SK-N-SH treated with all-trans-retinoic acid at 6 μM for 48 hours (cell line): Measurements from ENCODE around the gene SMC6.

ENCODE experiments used
- ATAC-seq: fragments of 200-7000 bp; cut with Tn5 transposase; 3 replicates; pipeline ENCODE4 v1.9.1; 2020; ENCODE audit warnings: mild to moderate bottlenecking, moderate library complexity
- ARNTL ChIP-seq: fragments of 450-650 bp; formaldehyde crosslinking; IDR thresholded peaks from 2 replicates; pipeline ENCODE4 v1.5.0; 2020; ENCODE audit warnings: low read depth, mild to moderate bottlenecking, moderate library complexity, borderline replicate concordance
- BACH2 ChIP-seq: fragments of 250-450 bp; sonication (Bioruptor Pico); IDR thresholded peaks from 2 replicates; pipeline ENCODE4 v1.9.0; 2021; ENCODE audit warnings: mild to moderate bottlenecking, borderline replicate concordance
- CSDC2 ChIP-seq: fragments of 250-450 bp; sonication (Bioruptor Pico); IDR thresholded peaks from 2 replicates; pipeline ENCODE4 v1.5.0; 2020; ENCODE audit warnings: mild to moderate bottlenecking, moderate library complexity
- CSRNP3 ChIP-seq: fragments of 250-450 bp; sonication (Bioruptor Pico); IDR thresholded peaks from 2 replicates; pipeline ENCODE4 v1.5.1; 2021; ENCODE audit warnings: mild to moderate bottlenecking, moderate library complexity
- ESRRG ChIP-seq: fragments of 250-450 bp; sonication (Bioruptor Pico); IDR thresholded peaks from 2 replicates; pipeline ENCODE4 v1.6.1; 2021; ENCODE audit warnings: mild to moderate bottlenecking
- GLIS3 ChIP-seq: fragments of 250-450 bp; sonication (Bioruptor Pico); IDR thresholded peaks from 2 replicates; pipeline ENCODE4 v1.5.0; 2020; ENCODE audit warnings: mild to moderate bottlenecking, moderate library complexity
- ISL1 ChIP-seq: fragments of 250-450 bp; sonication (Bioruptor Pico); IDR thresholded peaks from 2 replicates; pipeline ENCODE4 v2.1.2; 2022; ENCODE audit warnings: mild to moderate bottlenecking, moderate library complexity
- OSR1 ChIP-seq: fragments of 250-450 bp; sonication (Bioruptor Pico); IDR thresholded peaks from 2 replicates; pipeline ENCODE4 v1.8.0; 2022; ENCODE audit warnings: moderate library complexity, mild to moderate bottlenecking, inconsistent platforms
- POU6F1 ChIP-seq: fragments of 250-450 bp; sonication (Bioruptor Pico); IDR thresholded peaks from 2 replicates; pipeline ENCODE4 v1.8.0; 2021; ENCODE audit warnings: low read depth, mild to moderate bottlenecking, moderate library complexity, borderline replicate concordance
- RARB ChIP-seq: fragments of 250-450 bp; sonication (Bioruptor Pico); IDR thresholded peaks from 2 replicates; pipeline ENCODE4 v1.8.0; 2021; ENCODE audit warnings: mild to moderate bottlenecking, moderate library complexity
- SNAI2 ChIP-seq: fragments of 250-450 bp; sonication (Bioruptor Pico); IDR thresholded peaks from 2 replicates; pipeline ENCODE4 v1.5.0; 2020; ENCODE audit warnings: mild to moderate bottlenecking, moderate library complexity
- TCF4 ChIP-seq: fragments of 250-450 bp; sonication (Bioruptor Pico); IDR thresholded peaks from 2 replicates; pipeline ENCODE4 v1.8.0; 2021; ENCODE audit warnings: mild to moderate bottlenecking, moderate library complexity, borderline replicate concordance
- TOX ChIP-seq: fragments of 250-450 bp; sonication (Bioruptor Pico); IDR thresholded peaks from 2 replicates; pipeline ENCODE4 v1.8.0; 2021; ENCODE audit warnings: mild to moderate bottlenecking, moderate library complexity, borderline replicate concordance
- TSHZ2 ChIP-seq: fragments of 250-450 bp; sonication (Bioruptor Pico); IDR thresholded peaks from 2 replicates; pipeline ENCODE4 v1.5.0; 2020; ENCODE audit warnings: mild to moderate bottlenecking, moderate library complexity
- ZC3H10 ChIP-seq: fragments of 250-450 bp; sonication (Bioruptor Pico); IDR thresholded peaks from 2 replicates; pipeline ENCODE4 v1.5.1; 2021; ENCODE audit warnings: mild to moderate bottlenecking, moderate library complexity
- ZFP3 ChIP-seq: fragments of 250-450 bp; sonication (Bioruptor Pico); IDR thresholded peaks from 2 replicates; pipeline ENCODE4 v1.5.0; 2020; ENCODE audit warnings: mild to moderate bottlenecking, moderate library complexity
- ZFP30 ChIP-seq: fragments of 450-650 bp; formaldehyde crosslinking; IDR thresholded peaks from 2 replicates; pipeline ENCODE4 v1.5.0; 2022; ENCODE audit warnings: mild to moderate bottlenecking, moderate library complexity
- ZNF565 ChIP-seq: fragments of 450-650 bp; formaldehyde crosslinking; conservative IDR thresholded peaks from 2 replicates; pipeline ENCODE4 v1.5.0; 2020; ENCODE audit warnings: low read depth, mild to moderate bottlenecking, moderate library complexity
- ZNF70 ChIP-seq: fragments of 450-650 bp; formaldehyde crosslinking; IDR thresholded peaks from 2 replicates; pipeline ENCODE4 v1.5.0; 2020; ENCODE audit warnings: mild to moderate bottlenecking, moderate library complexity
- ZNF8 ChIP-seq: fragments of 450-650 bp; formaldehyde crosslinking; IDR thresholded peaks from 2 replicates; pipeline ENCODE4 v1.5.0; 2020; ENCODE audit warnings: mild to moderate bottlenecking, moderate library complexity
- TF ChIP-seq, protein P1 (sequence below): fragments of 250-450 bp; sonication (Bioruptor Pico); IDR thresholded peaks from 2 replicates; pipeline ENCODE4 v1.8.0; 2020; ENCODE audit warnings: mild to moderate bottlenecking, moderate library complexity, borderline replicate concordance

The SMC6 gene

GRCh38 chr2:17729880-17730279 is 23.7 kb downstream of the SMC6 start:
- no peak for ATAC-seq
- no peak for TF ChIP-seq TCF4 (CRISPR knock-in tag)
- TF ChIP-seq RARB = no peak
- no peak for TF ChIP-seq ZC3H10
- TF ChIP-seq ZFP3 (CRISPR knock-in tag) = no peak
- TF ChIP-seq ESRRG = no peak
- TF ChIP-seq ZNF8 (CRISPR knock-in tag) = no peak
- TF ChIP-seq SNAI2 (CRISPR knock-in tag) = no peak

DNA sequence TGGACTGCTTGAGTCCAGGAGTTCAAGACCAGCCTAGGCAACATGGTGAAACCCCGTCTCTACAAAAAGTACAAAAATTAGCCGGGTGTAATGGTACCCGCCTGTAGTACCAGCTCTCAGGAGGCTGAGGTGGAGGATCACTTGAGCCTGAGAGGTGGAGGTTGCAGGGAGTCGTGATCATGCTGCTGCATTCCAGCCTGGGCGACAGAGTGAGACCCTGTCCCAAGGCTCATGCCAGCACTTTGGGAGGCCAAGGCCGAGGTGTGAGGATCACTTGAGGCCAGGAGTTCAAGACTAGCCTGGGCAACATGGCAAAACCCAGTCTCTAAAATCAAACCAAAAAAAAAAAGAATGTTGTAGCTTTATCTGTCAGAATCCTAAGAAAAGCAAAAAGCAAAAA is 25.4 kb downstream of the SMC6 start:
- no peak for TF ChIP-seq BACH2 (CRISPR knock-in tag)
- no peak for TF ChIP-seq ZFP3 (CRISPR knock-in tag)
- no peak for TF ChIP-seq ZNF8 (CRISPR knock-in tag)
- TF ChIP-seq CSRNP3 (CRISPR knock-in tag) = no peak
- TF ChIP-seq ZC3H10 = no peak
- no peak for TF ChIP-seq OSR1 (CRISPR knock-in tag)
- TF ChIP-seq POU6F1 (CRISPR knock-in tag) = no peak
- TF ChIP-seq, protein P1, sequence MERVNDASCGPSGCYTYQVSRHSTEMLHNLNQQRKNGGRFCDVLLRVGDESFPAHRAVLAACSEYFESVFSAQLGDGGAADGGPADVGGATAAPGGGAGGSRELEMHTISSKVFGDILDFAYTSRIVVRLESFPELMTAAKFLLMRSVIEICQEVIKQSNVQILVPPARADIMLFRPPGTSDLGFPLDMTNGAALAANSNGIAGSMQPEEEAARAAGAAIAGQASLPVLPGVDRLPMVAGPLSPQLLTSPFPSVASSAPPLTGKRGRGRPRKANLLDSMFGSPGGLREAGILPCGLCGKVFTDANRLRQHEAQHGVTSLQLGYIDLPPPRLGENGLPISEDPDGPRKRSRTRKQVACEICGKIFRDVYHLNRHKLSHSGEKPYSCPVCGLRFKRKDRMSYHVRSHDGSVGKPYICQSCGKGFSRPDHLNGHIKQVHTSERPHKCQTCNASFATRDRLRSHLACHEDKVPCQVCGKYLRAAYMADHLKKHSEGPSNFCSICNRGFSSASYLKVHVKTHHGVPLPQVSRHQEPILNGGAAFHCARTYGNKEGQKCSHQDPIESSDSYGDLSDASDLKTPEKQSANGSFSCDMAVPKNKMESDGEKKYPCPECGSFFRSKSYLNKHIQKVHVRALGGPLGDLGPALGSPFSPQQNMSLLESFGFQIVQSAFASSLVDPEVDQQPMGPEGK (CRISPR knock-in tag) = no peak
- TF ChIP-seq ISL1 = no peak
- no peak for TF ChIP-seq ZNF565
- no peak for TF ChIP-seq TSHZ2 (CRISPR knock-in tag)
- no peak for TF ChIP-seq RARB
- TF ChIP-seq CSDC2 (CRISPR knock-in tag) = no peak
- no peak for TF ChIP-seq ZFP30 (CRISPR knock-in tag)
- ATAC-seq = no peak

- ATAC-seq = peak; percentile 65; the same call in 2 of the 3 replicates
- TF ChIP-seq, protein P1 (CRISPR knock-in tag) = no peak
- TF ChIP-seq TCF4 (CRISPR knock-in tag) (no peak), GLIS3 (CRISPR knock-in tag) (no peak), ZNF70 (CRISPR knock-in tag) (no peak), TOX (CRISPR knock-in tag) (no peak), ESRRG (no peak), CSRNP3 (CRISPR knock-in tag) (no peak), BACH2 (CRISPR knock-in tag) (no peak), ARNTL (CRISPR knock-in tag) (no peak), RARB (no peak), ZC3H10 (no peak)
These were observed 33.8 kb downstream of the SMC6 start for GRCh38 chr2:17719562-17720371.
